Measurements from ENCODE around the gene AKR1D1. TPM values are rescaled to one million over a fixed set of nuclear protein-coding genes. Genes with fewer than 3 reads are reported as not detected.

The AKR1D1 gene
- total and polyA plus RNA-seq, 2 of the 13 experiments (the other 11 are each of a cell fraction or from before 2014, with no cell fraction given), result 6.9 to 37.0 TPM

- TF ChIP-seq FOXK1 (CRISPR knock-in tag; IDR thresholded peaks at IDR 0.05; ENCODE audit: borderline replicate concordance, low read depth) (no peak; the same call in 1 of the 2 replicates), NR2F6 (IDR thresholded peaks at IDR 0.05) (peak; percentile 30; the same call in 1 of the 2 replicates), NR2F6 (CRISPR knock-in tag; IDR thresholded peaks at IDR 0.05) (no peak), ZSCAN5A (CRISPR knock-in tag; IDR thresholded peaks at IDR 0.05; ENCODE audit: borderline replicate concordance) (no peak), ZNF205 (CRISPR knock-in tag; IDR thresholded peaks at IDR 0.05) (peak; percentile 58; the same call in 1 of the 2 replicates), ZNF576 (CRISPR knock-in tag; IDR thresholded peaks at IDR 0.05) (no peak), ZNF280B (CRISPR knock-in tag; IDR thresholded peaks at IDR 0.05; ENCODE audit: borderline replicate concordance) (no peak), EED (CRISPR knock-in tag; IDR thresholded peaks at IDR 0.05) (no peak), ELK4 (CRISPR knock-in tag; IDR thresholded peaks at IDR 0.05; ENCODE audit: borderline replicate concordance) (no peak), ETV5 (CRISPR knock-in tag; IDR thresholded peaks at IDR 0.05; ENCODE audit: borderline replicate concordance) (peak; percentile 59; the same call in 1 of the 2 replicates), GMEB1 (CRISPR knock-in tag; IDR thresholded peaks at IDR 0.05; ENCODE audit: borderline replicate concordance) (no peak), KAT2B (IDR thresholded peaks at IDR 0.05; ENCODE audit: borderline replicate concordance, low read depth, low read length) (peak; percentile 73; the same call in 1 of the 2 replicates), ZNF674 (CRISPR knock-in tag; IDR thresholded peaks at IDR 0.05; ENCODE audit: low read depth) (no peak), IRX3 (CRISPR knock-in tag; IDR thresholded peaks at IDR 0.05; ENCODE audit: borderline replicate concordance, low read depth) (no peak), ZNF780A (CRISPR knock-in tag; IDR thresholded peaks at IDR 0.05) (no peak), ZNF740 (CRISPR knock-in tag; IDR thresholded peaks at IDR 0.05) (no peak), ETV6 (CRISPR knock-in tag; conservative IDR thresholded peaks at IDR 0.05) (no peak), SP4 (CRISPR knock-in tag; IDR thresholded peaks at IDR 0.05) (no peak), U2AF1 (optimal IDR thresholded peaks at IDR 0.05; ENCODE audit: low read depth, low read length) (no peak), ZFYVE20 (CRISPR knock-in tag; IDR thresholded peaks at IDR 0.05; ENCODE audit: borderline replicate concordance, low read depth) (no peak), ZSCAN20 (CRISPR knock-in tag; IDR thresholded peaks at IDR 0.05; ENCODE audit: borderline replicate concordance) (no peak), ZNF570 (CRISPR knock-in tag; IDR thresholded peaks at IDR 0.05; ENCODE audit: borderline replicate concordance) (no peak)
Measured at GRCh38 chr7:138120140-138120827, 44.0 kb downstream of the AKR1D1 start (continued).

All from HepG2 (cell line).